ENCODE data around the gene MFSD6L. TPM values are rescaled to one million over a fixed set of nuclear protein-coding genes. Genes with fewer than 3 reads are reported as not detected.

MFSD6L gene
- total RNA-seq, 2 donors from 2014 or later, result 0.41 to 1.9 TPM

- intact Hi-C loops (cut with DNase I), result no loop called here
- no peaks in the 10 kb centered on the region for H3K9me3 ChIP-seq
- peaks cover 6% of the 10 kb centered on the region for H3K27me3 ChIP-seq (replicated peaks; ENCODE audit: insufficient read depth)
- H3K27ac ChIP-seq, result no peak overlapping the region
- no peak overlapping the region for H3K4me3 ChIP-seq
- no peaks in the 10 kb centered on the region for H3K4me1 ChIP-seq (replicated peaks)
- no peaks in the 10 kb centered on the region for H3K36me3 ChIP-seq
- WGBS, result 80% methylated on average over 15 of the region's 15 CpGs
- TF ChIP-seq, protein P1, sequence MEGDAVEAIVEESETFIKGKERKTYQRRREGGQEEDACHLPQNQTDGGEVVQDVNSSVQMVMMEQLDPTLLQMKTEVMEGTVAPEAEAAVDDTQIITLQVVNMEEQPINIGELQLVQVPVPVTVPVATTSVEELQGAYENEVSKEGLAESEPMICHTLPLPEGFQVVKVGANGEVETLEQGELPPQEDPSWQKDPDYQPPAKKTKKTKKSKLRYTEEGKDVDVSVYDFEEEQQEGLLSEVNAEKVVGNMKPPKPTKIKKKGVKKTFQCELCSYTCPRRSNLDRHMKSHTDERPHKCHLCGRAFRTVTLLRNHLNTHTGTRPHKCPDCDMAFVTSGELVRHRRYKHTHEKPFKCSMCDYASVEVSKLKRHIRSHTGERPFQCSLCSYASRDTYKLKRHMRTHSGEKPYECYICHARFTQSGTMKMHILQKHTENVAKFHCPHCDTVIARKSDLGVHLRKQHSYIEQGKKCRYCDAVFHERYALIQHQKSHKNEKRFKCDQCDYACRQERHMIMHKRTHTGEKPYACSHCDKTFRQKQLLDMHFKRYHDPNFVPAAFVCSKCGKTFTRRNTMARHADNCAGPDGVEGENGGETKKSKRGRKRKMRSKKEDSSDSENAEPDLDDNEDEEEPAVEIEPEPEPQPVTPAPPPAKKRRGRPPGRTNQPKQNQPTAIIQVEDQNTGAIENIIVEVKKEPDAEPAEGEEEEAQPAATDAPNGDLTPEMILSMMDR (IDR thresholded peaks at IDR 0.05), result no peak
- TF ChIP-seq POLR2A (IDR thresholded peaks at IDR 0.05) (no peak), POLR2AphosphoS5 (IDR thresholded peaks at IDR 0.05) (no peak)
- DNase-seq (ENCODE audit: low spot score), result no peak
Observed at GRCh38 chr17:8836821-8837562, 37.8 kb upstream of the MFSD6L start.

GRCh38 chr17:8835631-8836364, 36.6 kb upstream of the MFSD6L start:
- no peaks in the 10 kb centered on the region for H3K4me1 ChIP-seq (replicated peaks)
- peaks cover 6% of the 10 kb centered on the region for H3K27me3 ChIP-seq (replicated peaks; ENCODE audit: insufficient read depth)
- no peak overlapping the region for H3K4me3 ChIP-seq
- TF ChIP-seq, protein P1 (IDR thresholded peaks at IDR 0.05), result no peak
- TF ChIP-seq POLR2A (IDR thresholded peaks at IDR 0.05), result no peak
- TF ChIP-seq POLR2AphosphoS5 (IDR thresholded peaks at IDR 0.05), result no peak
- intact Hi-C loops (cut with DNase I), result no loop called here
- no peak for DNase-seq (ENCODE audit: low spot score)
- WGBS, result 94% methylated on average over 6 of the region's 6 CpGs
- H3K9me3 ChIP-seq, result no peaks in the 10 kb centered on the region
- H3K27ac ChIP-seq, result no peak overlapping the region
- H3K36me3 ChIP-seq, result no peaks in the 10 kb centered on the region

GRCh38 chr17:8835106-8835505, 35.9 kb upstream of the MFSD6L start:
- TF ChIP-seq, protein P1 (IDR thresholded peaks at IDR 0.05), result no peak
- TF ChIP-seq POLR2A (IDR thresholded peaks at IDR 0.05), result no peak
- no peak for TF ChIP-seq POLR2AphosphoS5 (IDR thresholded peaks at IDR 0.05)
- WGBS, result 89% methylated on average over 14 of the region's 14 CpGs
- no peak overlapping the region for H3K27ac ChIP-seq
- no peaks in the 10 kb centered on the region for H3K36me3 ChIP-seq
- no peaks in the 10 kb centered on the region for H3K9me3 ChIP-seq
- DNase-seq (ENCODE audit: low spot score), result no peak
- H3K27me3 ChIP-seq (replicated peaks; ENCODE audit: insufficient read depth), result peaks cover 6% of the 10 kb centered on the region
- no peak overlapping the region for H3K4me3 ChIP-seq
- intact Hi-C loops (cut with DNase I), result no loop called here
- no peaks in the 10 kb centered on the region for H3K4me1 ChIP-seq (replicated peaks)

DNA sequence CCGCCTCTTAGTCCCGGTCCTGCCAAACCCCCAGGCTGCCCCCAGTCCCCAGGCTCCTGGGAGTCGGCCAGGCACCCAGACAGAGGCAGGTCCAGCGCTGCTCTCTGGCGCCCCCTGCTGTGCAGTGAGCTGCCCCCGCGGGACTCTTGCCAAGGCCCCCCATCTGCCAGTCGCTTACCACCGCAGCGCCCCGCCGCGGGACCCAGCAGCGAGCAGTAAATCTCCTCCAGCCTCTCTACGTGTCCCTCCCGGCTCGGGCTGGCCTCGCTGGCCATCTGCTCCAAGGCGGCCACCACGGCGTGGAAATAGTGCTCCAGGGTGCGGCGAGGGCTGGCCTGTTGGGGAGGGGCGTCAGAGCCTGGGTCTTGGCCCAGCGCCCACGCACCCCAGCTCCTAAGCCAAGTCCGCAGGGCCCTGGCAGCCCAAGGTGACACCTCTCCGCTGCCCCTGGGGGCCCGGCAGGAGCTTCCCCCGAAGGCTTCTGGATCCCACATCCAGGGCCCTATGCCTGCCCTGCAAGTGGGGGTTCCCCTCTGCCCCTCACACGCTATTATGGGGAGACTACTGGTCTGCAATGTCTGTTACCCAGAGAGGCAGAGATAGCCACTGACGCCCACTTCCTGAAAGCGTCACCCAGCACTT, 33.7 kb upstream of the MFSD6L start:
- Histone ChIP-seq H3K27me3 (replicated peaks; ENCODE audit: insufficient read depth) (peaks cover 6% of the 10 kb centered on the region), H3K4me1 (replicated peaks) (no peaks in the 10 kb centered on the region), H3K4me3 (no peak overlapping the region), H3K9me3 (no peaks in the 10 kb centered on the region), H3K36me3 (no peaks in the 10 kb centered on the region), H3K27ac (no peak overlapping the region)
- WGBS, result 41% methylated on average over 31 of the region's 33 CpGs
- intact Hi-C loops (cut with DNase I), result no loop called here
- TF ChIP-seq POLR2A (IDR thresholded peaks at IDR 0.05), result no peak
- TF ChIP-seq POLR2AphosphoS5 (IDR thresholded peaks at IDR 0.05), result no peak
- TF ChIP-seq, protein P1 (IDR thresholded peaks at IDR 0.05), result no peak
- DNase-seq (ENCODE audit: low spot score), result no peak

Measured in prostate gland (tissue), 2 donors.